GM21576 (cell line): ENCODE results near the gene MTFMT.
"Not testable (repeated sequence)": the region's sequence is repeated elsewhere in the genome, so short reads cannot be mapped to it uniquely, and the experiment has no call there.

Experiments
- ATAC-seq: cut with Tn5 transposase; IDR thresholded peaks from one replicate; pipeline ENCODE4 v1.9.1; 2021; ENCODE audit warnings: mild to moderate bottlenecking, moderate library complexity; ENCODE audit not compliant: unreplicated experiment

Gene MTFMT

DNA sequence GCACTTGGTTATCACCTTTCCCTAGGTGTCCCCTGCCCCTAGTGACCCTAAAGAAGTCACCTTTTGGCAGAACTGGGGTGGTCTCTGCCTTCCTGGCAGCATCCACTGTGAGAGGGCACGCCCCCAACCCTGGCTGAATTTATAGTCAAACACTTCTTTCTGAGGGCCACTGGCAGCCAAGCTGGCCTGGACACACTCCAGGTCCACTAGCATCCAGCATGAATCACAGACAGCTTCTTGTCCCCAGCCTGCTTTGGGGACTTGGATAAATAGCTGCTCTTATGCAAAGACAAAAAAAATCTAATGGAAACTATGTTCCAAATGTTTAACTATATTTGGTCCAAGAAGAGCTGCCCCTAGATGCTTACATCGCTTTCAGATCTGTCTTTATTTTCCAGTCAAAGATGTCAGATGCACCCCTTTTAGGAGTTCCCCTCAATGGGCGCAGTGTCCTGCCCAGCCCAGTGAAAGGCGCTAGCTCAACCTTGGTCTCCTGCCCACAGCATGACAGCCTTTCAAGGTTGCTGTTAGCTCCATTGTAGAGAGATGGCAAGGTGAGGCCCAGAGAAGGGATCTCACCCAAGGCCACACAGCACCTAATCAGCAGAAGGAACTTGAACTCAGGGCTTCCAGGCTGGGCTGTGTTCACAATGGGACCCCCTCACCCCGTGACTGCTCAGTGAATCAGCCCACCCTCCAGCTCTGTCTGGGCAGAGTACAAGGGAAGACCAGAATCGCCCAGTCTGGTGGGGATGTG is 31.4 kb upstream of the MTFMT start:
- ATAC-seq = no peak

GRCh38 chr15:65059931-65060596 is 30.6 kb upstream of the MTFMT start:
- ATAC-seq = no peak

GRCh38 chr15:65059369-65059750 is 29.9 kb upstream of the MTFMT start:
- no peak for ATAC-seq

DNA sequence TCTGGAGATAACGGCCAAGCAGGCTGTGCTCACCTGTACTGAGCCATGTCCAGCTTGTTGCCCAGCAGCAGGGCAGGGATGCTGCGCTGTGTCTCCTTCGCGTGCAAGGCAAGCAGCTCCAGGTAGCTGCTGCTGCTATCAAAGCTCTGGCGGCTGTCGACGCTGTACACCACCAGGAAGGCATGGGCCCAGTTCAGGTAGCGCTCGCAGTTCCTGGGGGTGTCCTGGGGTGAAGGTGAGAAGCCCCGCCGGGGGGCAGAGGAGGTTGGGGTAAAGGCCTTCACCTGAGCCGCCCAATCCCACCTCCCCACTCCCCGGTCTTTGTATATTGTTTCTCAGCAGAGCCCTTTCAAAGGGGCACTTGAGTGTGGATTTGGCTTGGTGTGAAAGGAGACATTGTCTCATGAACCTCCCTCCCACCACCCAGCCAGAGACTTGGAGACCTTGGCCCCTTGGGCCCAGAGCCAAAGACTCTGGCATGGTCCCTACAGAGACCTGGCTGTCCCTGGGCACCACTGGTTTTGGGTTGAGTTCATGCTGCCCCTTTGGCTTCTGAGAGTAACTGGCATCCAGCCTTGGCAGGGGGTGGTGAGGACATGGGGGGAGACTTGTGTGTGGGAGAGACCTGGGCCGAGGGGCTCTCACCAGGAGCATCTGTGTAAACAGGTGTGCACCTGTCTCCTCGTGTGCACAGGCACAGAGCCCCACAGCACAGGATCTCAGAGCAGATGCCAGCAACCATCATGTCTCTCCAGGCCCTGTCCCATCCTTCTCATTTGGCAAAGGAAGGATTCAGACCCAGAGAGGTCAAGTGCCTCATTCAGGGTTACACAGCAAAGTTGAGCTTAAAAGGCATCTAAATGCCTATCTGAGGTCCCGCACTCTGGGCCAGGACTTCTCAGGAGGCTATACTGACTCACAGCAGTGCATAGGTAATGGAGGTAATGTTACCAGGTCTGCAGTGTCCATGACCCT is 29.2 kb upstream of the MTFMT start:
- ATAC-seq = no peak

- no peak for ATAC-seq
Measured at GRCh38 chr15:65057549-65057940, 28.1 kb upstream of the MTFMT start.

- no peak for ATAC-seq
Measured at GRCh38 chr15:65056868-65057548, 27.6 kb upstream of the MTFMT start.

DNA sequence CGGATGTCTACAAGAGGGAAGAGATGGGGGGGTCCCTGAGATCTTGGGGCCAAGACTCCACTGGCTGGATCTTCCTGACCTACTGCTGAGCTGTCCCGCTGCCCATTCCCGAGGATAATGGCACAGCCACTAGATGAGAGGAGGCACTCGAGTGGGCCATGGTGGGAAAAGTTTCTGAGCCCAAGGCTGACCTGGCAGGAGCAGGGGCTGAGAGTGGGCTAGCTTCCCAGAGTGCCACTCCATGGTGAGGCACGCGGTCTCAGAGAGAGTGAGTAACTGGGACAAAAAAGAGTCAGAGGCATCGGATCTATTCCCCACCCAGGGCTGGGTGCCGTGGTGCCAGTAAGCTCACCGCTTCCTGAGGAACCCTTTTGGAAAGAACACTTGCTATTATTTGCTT is 26.7 kb upstream of the MTFMT start:
- ATAC-seq = no peak

GRCh38 chr15:65055201-65055870 is 25.9 kb upstream of the MTFMT start:
- ATAC-seq = no peak

- ATAC-seq = no peak
Measured at GRCh38 chr15:65054333-65055200, 25.1 kb upstream of the MTFMT start.

GRCh38 chr15:65052956-65053355 is 23.5 kb upstream of the MTFMT start:
- ATAC-seq = no peak

GRCh38 chr15:65051266-65051665 is 21.8 kb upstream of the MTFMT start:
- no peak for ATAC-seq

GRCh38 chr15:65050270-65050669 is 20.8 kb upstream of the MTFMT start:
- ATAC-seq = no peak

- ATAC-seq = peak; percentile 89
Measured at GRCh38 chr15:65049418-65049840, 20.0 kb upstream of the MTFMT start.

DNA sequence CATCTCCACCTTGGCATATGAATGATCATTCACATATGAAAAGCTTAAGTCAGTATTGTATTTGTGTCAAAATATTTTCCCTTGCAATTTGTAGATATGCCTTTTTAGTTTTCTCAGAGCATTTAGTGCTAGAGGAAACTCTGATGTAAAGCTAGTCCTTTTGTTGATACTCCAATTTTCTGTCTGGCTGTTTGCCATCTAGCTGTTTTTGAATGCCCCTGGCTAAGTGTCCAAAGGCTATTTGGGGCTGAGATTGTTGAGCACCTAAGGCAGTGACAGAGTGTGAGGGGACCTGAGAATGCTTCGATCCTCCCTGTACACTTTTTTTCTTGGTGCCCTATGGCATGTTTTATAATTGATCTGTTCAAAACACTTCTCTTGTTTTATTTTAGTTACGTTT is 18.8 kb upstream of the MTFMT start:
- ATAC-seq = no peak

GRCh38 chr15:65044724-65045481 is 15.5 kb upstream of the MTFMT start, which contains the start of gene SLC51B:
SLC51B (plus strand) TSS chr15:65045387; CDS start chr15:65050005, 4,618 bp downstream.
- no peak for ATAC-seq

GRCh38 chr15:65044218-65044617 is 14.8 kb upstream of the MTFMT start:
- not testable (repeated sequence) for ATAC-seq

GRCh38 chr15:65042776-65043327 is 13.4 kb upstream of the MTFMT start:
- no peak for ATAC-seq

DNA sequence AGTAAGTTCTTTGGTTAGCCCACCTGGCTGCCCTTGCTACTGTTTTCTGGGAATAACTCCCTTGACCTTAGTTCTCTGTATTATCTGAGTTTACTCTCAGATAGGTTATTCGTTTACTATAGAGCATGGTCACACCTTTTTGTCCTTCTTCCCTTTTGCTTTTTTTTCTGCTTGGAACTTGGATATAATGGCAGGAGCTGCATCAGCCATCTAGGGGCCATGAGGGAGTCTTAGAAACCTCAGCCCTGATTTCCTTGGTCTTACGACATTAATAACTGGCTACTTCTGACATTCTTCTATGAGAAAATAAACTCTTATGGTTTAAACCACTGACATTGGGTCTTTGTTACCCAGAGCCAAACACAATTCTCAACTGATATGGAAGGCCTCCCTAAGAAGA is 12.3 kb upstream of the MTFMT start:
- ATAC-seq = no peak
